ENCODE measurements around the gene CHCHD10.

CHCHD10 gene

GRCh38 chr22:23767673-23768548, at the start of gene CHCHD10:
TSS of gene CHCHD10 (minus strand) at chr22:23767972. CDS start at chr22:23767874, 98 bp downstream.
- DNase-seq (ENCODE audit: low read depth): peak; percentile 65

GRCh38 chr22:23817146-23817545, 49.4 kb upstream of the CHCHD10 start:
- no peak for DNase-seq (ENCODE audit: low read depth)

GRCh38 chr22:23816156-23816976, 48.6 kb upstream of the CHCHD10 start:
- no peak for DNase-seq (ENCODE audit: low read depth)

GRCh38 chr22:23815541-23816155, 47.9 kb upstream of the CHCHD10 start:
- no peak for DNase-seq (ENCODE audit: low read depth)

GRCh38 chr22:23812378-23812777, 44.6 kb upstream of the CHCHD10 start:
- no peak for DNase-seq (ENCODE audit: low read depth)

GRCh38 chr22:23806837-23807236, 39.1 kb upstream of the CHCHD10 start:
- DNase-seq (ENCODE audit: low read depth): no peak

- no peak for DNase-seq (ENCODE audit: low read depth)
Observed at GRCh38 chr22:23804781-23805291, 37.1 kb upstream of the CHCHD10 start.

- DNase-seq (ENCODE audit: low read depth): no peak
Observed at GRCh38 chr22:23803001-23803819, 35.4 kb upstream of the CHCHD10 start.

- no peak for DNase-seq (ENCODE audit: low read depth)
Observed at GRCh38 chr22:23801886-23802377, 34.2 kb upstream of the CHCHD10 start.

GRCh38 chr22:23801238-23801821, 33.6 kb upstream of the CHCHD10 start:
- no peak for DNase-seq (ENCODE audit: low read depth)

- no peak for DNase-seq (ENCODE audit: low read depth)
Observed at GRCh38 chr22:23800297-23801237, 32.8 kb upstream of the CHCHD10 start.

GRCh38 chr22:23796461-23796860, 28.7 kb upstream of the CHCHD10 start:
- no peak for DNase-seq (ENCODE audit: low read depth)

GRCh38 chr22:23793326-23793725, 25.6 kb upstream of the CHCHD10 start:
- no peak for DNase-seq (ENCODE audit: low read depth)

- no peak for DNase-seq (ENCODE audit: low read depth)
Observed at GRCh38 chr22:23791738-23792645, 24.2 kb upstream of the CHCHD10 start.

- DNase-seq (ENCODE audit: low read depth): no peak
Observed at GRCh38 chr22:23790819-23791737, 23.3 kb upstream of the CHCHD10 start.

GRCh38 chr22:23789638-23790037, 21.9 kb upstream of the CHCHD10 start:
- DNase-seq (ENCODE audit: low read depth): no peak

GRCh38 chr22:23789121-23789520, 21.3 kb upstream of the CHCHD10 start:
- DNase-seq (ENCODE audit: low read depth): no peak

GRCh38 chr22:23787910-23788309, 20.1 kb upstream of the CHCHD10 start:
- no peak for DNase-seq (ENCODE audit: low read depth)
